Mucosa of descending colon (tissue), 3 donors: ENCODE measurements around the gene WDR46. TPM values are rescaled to one million over a fixed set of nuclear protein-coding genes. Genes with fewer than 3 reads are reported as not detected.

Experiments used
- ATAC-seq: fragments of 200-7000 bp; cut with Tn5 transposase; one replicate; pipeline ENCODE4 v1.9.1; 2020; ENCODE audit warnings: mild to moderate bottlenecking, moderate library complexity
- DNase-seq, 3 donors: peaks; one replicate each; pipeline ENCODE4 v3.0.0-alpha.2; 2020
- H3K36me3 ChIP-seq: fragments of 200-600 bp; one replicate; pipeline ENCODE4 v1.8.0; 2021; ENCODE audit warnings: low read depth, mild to moderate bottlenecking
- H3K4me1 ChIP-seq: fragments of 200-600 bp; one replicate; pipeline ENCODE4 v1.8.0; 2021; ENCODE audit warnings: low read depth, mild to moderate bottlenecking
- H3K4me3 ChIP-seq: fragments of 200-600 bp; one replicate; pipeline ENCODE4 v1.8.0; 2021; ENCODE audit warnings: mild to moderate bottlenecking
- H3K9me3 ChIP-seq: fragments of 200-600 bp; one replicate; pipeline ENCODE4 v1.8.0; 2021; ENCODE audit warnings: mild to moderate bottlenecking
- CTCF ChIP-seq: fragments of 200-600 bp; IDR thresholded peaks from one replicate; pipeline ENCODE4 v1.8.0; 2022; ENCODE audit warnings: antibody characterized with exemption, mild to moderate bottlenecking
- intact Hi-C, 2 donors: fragments of 100-400 bp; cut with DNase I in 1 of 2; cut with micrococcal nuclease in 1 of 2; formaldehyde crosslinking; loops; one replicate each; pipeline versions ENCODE4 v1.11.0 to v1.11.1; 2022; cut with DNase I, micrococcal nuclease
- total RNA-seq, 3 donors: library from RNA; stranded (reverse); fragmentation: NEBNext Ultra II Directional in 2 of 3; extraction: Animal tissue kit (Norgen Biotek cat#: 25700) in 2 of 3; gene quantifications; one replicate each; pipeline versions ENCODE4 v1.2.1 to v1.2.4, GENCODE V29; 2021 to 2023
- donor health status: DM: no; HTN: no; CAD: no; lungs with moderate emphysema.
- donor health status: DM: no; HTN: no; CAD: no.
- donor health status: DM: no; HTN: yes; CAD: no.

Gene WDR46
- total RNA-seq, 3 donors from 2014 or later: 25.5 to 37.9 (median 30.9) TPM

- Histone ChIP-seq H3K36me3 (no peaks in the 10 kb centered on the region), H3K4me3 (no peak overlapping the region), H3K4me1 (peaks cover 32% of the 10 kb centered on the region), H3K9me3 (no peaks in the 10 kb centered on the region)
- intact Hi-C loops: no loop called here
- peak in 1 of 3 donors; percentile 59 for DNase-seq
- ATAC-seq: no peak
- no peak for TF ChIP-seq CTCF
These were observed 27.0 kb upstream of the WDR46 start for GRCh38 chr6:33315793-33316602.

GRCh38 chr6:33314943-33315792 is 26.1 kb upstream of the WDR46 start:
- DNase-seq (peak; percentile 86 to 88 (median 88)), ATAC-seq (peak; percentile 51)
- Histone ChIP-seq H3K36me3 (no peaks in the 10 kb centered on the region), H3K9me3 (no peaks in the 10 kb centered on the region), H3K4me1 (peaks cover 31% of the 10 kb centered on the region), H3K4me3 (no peak overlapping the region)
- no peak for TF ChIP-seq CTCF
- intact Hi-C loops: no loop called here

- DNase-seq (peak; percentile 68 to 82 (median 77)), ATAC-seq (peak; percentile 63)
- Histone ChIP-seq H3K4me3 (peak overlapping the region; percentile 62), H3K9me3 (no peaks in the 10 kb centered on the region), H3K4me1 (peaks cover 31% of the 10 kb centered on the region), H3K36me3 (no peaks in the 10 kb centered on the region)
- intact Hi-C loops: no loop called here
- TF ChIP-seq CTCF: no peak
These were observed 25.5 kb upstream of the WDR46 start for GRCh38 chr6:33314515-33314942.

- intact Hi-C loops: no loop called here
- ATAC-seq (peak; percentile 43), DNase-seq (peak; percentile 77 to 86 (median 79))
- TF ChIP-seq CTCF: no peak
- Histone ChIP-seq H3K36me3 (no peaks in the 10 kb centered on the region), H3K9me3 (no peaks in the 10 kb centered on the region), H3K4me3 (peak within 1 kb of the TSS; percentile 62), H3K4me1 (peaks cover 31% of the 10 kb centered on the region)
These were observed 24.9 kb upstream of the WDR46 start, which contains the start of gene TAPBP for GRCh38 chr6:33313709-33314514. TAPBP (minus strand) TSS chr6:33314078; CDS start chr6:33314041, 37 bp downstream.

GRCh38 chr6:33313105-33313708 is 24.2 kb upstream of the WDR46 start:
- ATAC-seq (peak; percentile 7), DNase-seq (peak; percentile 63 to 79 (median 77))
- H3K4me1 ChIP-seq: peaks cover 25% of the 10 kb centered on the region
- intact Hi-C loops: no loop called here
- H3K9me3 ChIP-seq: no peaks in the 10 kb centered on the region
- no peak for TF ChIP-seq CTCF
- H3K4me3 ChIP-seq: peak overlapping the region; percentile 62
- no peaks in the 10 kb centered on the region for H3K36me3 ChIP-seq
